ENCODE data around the gene SPTBN1. TPM values are rescaled to one million over a fixed set of nuclear protein-coding genes. Genes with fewer than 3 reads are reported as not detected.
A peak's percentile ranks its signal among the peaks of the same experiment; 100 is the strongest.
"Not testable (repeated sequence)": the region's sequence is repeated elsewhere in the genome, so short reads cannot be mapped to it uniquely, and the experiment has no call there.

SPTBN1 gene
- total and polyA plus RNA-seq, 2 of the 4 experiments (the other 2 are of a cell fraction), result 49.1 to 241 TPM

GRCh38 chr2:54528311-54528955, 72.3 kb downstream of the SPTBN1 start:
- Histone ChIP-seq H2BK5ac (ENCODE audit: low read depth, low read length, poor library complexity, severe bottlenecking) (no peak overlapping the region), H4K8ac (ENCODE audit: low read depth in 2 of 2, low read length in 2 of 2) (no peak overlapping the region), H3K23ac (ENCODE audit: low read depth, low read length) (no peak overlapping the region), H2AK9ac (replicated peaks; ENCODE audit: low read depth, low read length, poor library complexity) (no peak overlapping the region), H3K18ac (ENCODE audit: low read depth, low read length) (no peak overlapping the region), H3K36me3 (ENCODE audit: control insufficient read depth, insufficient read depth, low read length) (peaks cover 22% of the 10 kb centered on the region), H2AK5ac (ENCODE audit: low read depth, low read length) (no peak overlapping the region), H4K91ac (ENCODE audit: insufficient read depth, low read depth, low read length) (no peak overlapping the region), H3K14ac (replicated peaks; ENCODE audit: low read depth, low read length) (no peak overlapping the region), H3K9ac (ENCODE audit: low read depth, low read length) (no peak overlapping the region), H3K79me1 (ENCODE audit: low read depth in 1 of 2, low read length in 2 of 2) (peaks cover 40 to 83% of the 10 kb centered on the region in 2 experiments), H4K5ac (ENCODE audit: low read depth, low read length) (no peak overlapping the region), H2BK15ac (ENCODE audit: low read depth, low read length) (no peak overlapping the region), H3K4ac (ENCODE audit: low read depth, low read length) (no peak overlapping the region), H3K27ac (ENCODE audit: insufficient read depth, low read length) (no peak overlapping the region), H4K20me1 (ENCODE audit: insufficient read depth, low read length) (peaks cover 11% of the 10 kb centered on the region; the same call in 1 of the 2 replicates), H2BK120ac (ENCODE audit: low read depth, low read length) (no peak overlapping the region), H3K56ac (ENCODE audit: extremely low read depth, insufficient read depth, low read length) (no peak overlapping the region), H3K4me3 (ENCODE audit: insufficient read depth, low read depth, low read length) (no peak overlapping the region), H3K9me3 (ENCODE audit: control insufficient read depth, insufficient read depth, low read length) (no peaks in the 10 kb centered on the region), H3K4me2 (ENCODE audit: low read depth, low read length) (no peak overlapping the region), H2BK20ac (ENCODE audit: low read depth, low read length) (no peak overlapping the region), H3K4me1 (ENCODE audit: control insufficient read depth, insufficient read depth, low read length) (peaks cover 10% of the 10 kb centered on the region), H3K9me1 (ENCODE audit: insufficient read depth, low read length) (peaks cover 11% of the 10 kb centered on the region), H2AFZ (replicated peaks; ENCODE audit: low read length, poor library complexity) (no peak overlapping the region), H3K27me3 (ENCODE audit: control insufficient read depth, insufficient read depth, low read length) (no peaks in the 10 kb centered on the region)
- POLR2A ChIA-PET (ENCODE audit: unreplicated experiment), result no interaction called here
- dilution Hi-C loops (cut with HindIII; ENCODE audit: low sequenced_read_pairs, unreplicated experiment), result no loop called here
- CTCF ChIA-PET, result interaction anchor here (0.6 kb wide), 1 partner anchor 420 kb away, joined by 3 read pairs; no protein-coding TSS in a partner anchor
- WGBS, 2 experiments (ENCODE audit: extremely low coverage in 2 of 2, insufficient read length in 1 of 2), result no CpG with 5 or more reads among the region's 1 CpG
- peak; percentile 60 for DNase-seq
- TF ChIP-seq MAZ (IDR thresholded peaks at IDR 0.05; ENCODE audit: borderline replicate concordance, low read depth, low read length), result no peak
- TF ChIP-seq RCOR1 (IDR thresholded peaks at IDR 0.05; ENCODE audit: insufficient replicate concordance, low read length), result no peak
- no peak for TF ChIP-seq RAD21 (IDR thresholded peaks at IDR 0.05; ENCODE audit: low read length)
- TF ChIP-seq CEBPB (IDR thresholded peaks at IDR 0.05; ENCODE audit: low read depth, low read length), result no peak
- no peak for TF ChIP-seq USF2 (IDR thresholded peaks at IDR 0.05; ENCODE audit: low read depth, low read length)
- ATAC-seq (ENCODE audit: low read depth), result 0 out of 2 replicates have a peak, but pooled peaks have one; percentile 22
- no TSS peak for BruUV-seq (replicated peaks)
- intact Hi-C loops (cut with micrococcal nuclease), result loop anchor here (10.0 kb wide), 1 partner anchor 324 kb away; no protein-coding TSS in a partner anchor
- in situ Hi-C loops (cut with MboI; ENCODE audit: low sequenced_read_pairs), result loop anchor here (10.0 kb wide), 1 partner anchor 176 kb away; no protein-coding TSS in a partner anchor

DNA sequence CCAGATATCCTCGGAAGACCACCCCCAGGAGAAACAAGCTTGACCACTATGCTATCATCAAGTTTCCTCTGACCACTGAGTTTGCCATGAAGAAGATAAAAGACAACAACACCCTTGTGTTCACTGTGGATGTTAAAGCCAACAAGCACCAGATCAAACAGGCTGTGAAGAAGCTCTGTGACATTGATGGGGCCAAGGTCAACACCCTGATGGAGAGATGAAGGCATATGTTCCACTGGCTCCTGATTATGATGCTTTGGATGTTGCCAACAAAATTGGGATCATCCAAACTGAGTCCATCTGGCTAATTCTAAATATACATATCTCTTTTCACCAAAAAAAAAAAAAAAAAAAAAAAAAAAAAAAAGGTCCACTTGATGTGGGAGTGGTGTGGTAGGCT, 73.4 kb downstream of the SPTBN1 start:
- H2AK5ac ChIP-seq (ENCODE audit: low read depth, low read length); POLR2A ChIA-PET (ENCODE audit: unreplicated experiment); H3K4me3 ChIP-seq (ENCODE audit: insufficient read depth, low read depth, low read length); H3K9me1 ChIP-seq (ENCODE audit: insufficient read depth, low read length); H3K9ac ChIP-seq (ENCODE audit: low read depth, low read length); H2AK9ac ChIP-seq (replicated peaks; ENCODE audit: low read depth, low read length, poor library complexity); H3K56ac ChIP-seq (ENCODE audit: extremely low read depth, insufficient read depth, low read length); H2AFZ ChIP-seq (replicated peaks; ENCODE audit: low read length, poor library complexity); H3K27ac ChIP-seq (ENCODE audit: insufficient read depth, low read length); H4K91ac ChIP-seq (ENCODE audit: insufficient read depth, low read depth, low read length); H4K20me1 ChIP-seq (ENCODE audit: insufficient read depth, low read length); H4K8ac ChIP-seq (ENCODE audit: low read depth in 2 of 2, low read length in 2 of 2); H3K14ac ChIP-seq (replicated peaks; ENCODE audit: low read depth, low read length); H3K4ac ChIP-seq (ENCODE audit: low read depth, low read length); H3K23ac ChIP-seq (ENCODE audit: low read depth, low read length); H2BK5ac ChIP-seq (ENCODE audit: low read depth, low read length, poor library complexity, severe bottlenecking); BruUV-seq (replicated peaks); H2BK15ac ChIP-seq (ENCODE audit: low read depth, low read length); H3K4me1 ChIP-seq (ENCODE audit: control insufficient read depth, insufficient read depth, low read length); H4K5ac ChIP-seq (ENCODE audit: low read depth, low read length); H3K18ac ChIP-seq (ENCODE audit: low read depth, low read length); H2BK120ac ChIP-seq (ENCODE audit: low read depth, low read length); H3K9me3 ChIP-seq (ENCODE audit: control insufficient read depth, insufficient read depth, low read length); H2BK20ac ChIP-seq (ENCODE audit: low read depth, low read length); CTCF ChIA-PET; ATAC-seq (ENCODE audit: low read depth); H3K4me2 ChIP-seq (ENCODE audit: low read depth, low read length); H3K27me3 ChIP-seq (ENCODE audit: control insufficient read depth, insufficient read depth, low read length); DNase-seq; dilution Hi-C loops (cut with HindIII; ENCODE audit: low sequenced_read_pairs, unreplicated experiment): not testable (repeated sequence)
- intact Hi-C loops (cut with micrococcal nuclease) (loop anchor here (10.0 kb wide), 1 partner anchor 325 kb away; no protein-coding TSS in a partner anchor), in situ Hi-C loops (cut with MboI; ENCODE audit: low sequenced_read_pairs) (loop anchor here (10.0 kb wide), 1 partner anchor 175 kb away; no protein-coding TSS in a partner anchor)
- Histone ChIP-seq H3K79me1 (ENCODE audit: low read depth in 1 of 2, low read length in 2 of 2) (peaks cover 42 to 84% of the 10 kb centered on the region in 2 experiments), H3K36me3 (ENCODE audit: control insufficient read depth, insufficient read depth, low read length) (peaks cover 24% of the 10 kb centered on the region)
- no CpG with 5 or more reads among the region's 1 CpG for WGBS, 2 experiments (ENCODE audit: extremely low coverage in 2 of 2, insufficient read length in 1 of 2)

Measured in IMR-90 (cell line).